SK-N-MC (cell line): ENCODE results near the gene SNRPA.

ENCODE experiments used
- EZH2 ChIP-seq: fragments of 200-600 bp; sonication (generic); IDR thresholded peaks from one replicate; pipeline ENCODE4 v1.6.1; 2017; ENCODE audit warnings: antibody characterized with exemption
- FOXP2 ChIP-seq: optimal IDR thresholded peaks from 2 replicates; pipeline ENCODE3; 2011; ENCODE audit warnings: mild to moderate bottlenecking, moderate library complexity; ENCODE audit not compliant: insufficient read depth; ENCODE audit errors: extremely low read length, control extremely low read depth
- POLR2AphosphoS5 ChIP-seq: IDR thresholded peaks from 2 replicates; pipeline ENCODE4 v1.6.1; 2012; ENCODE audit warnings: mild to moderate bottlenecking, low read depth, low read length, borderline replicate concordance

DNA sequence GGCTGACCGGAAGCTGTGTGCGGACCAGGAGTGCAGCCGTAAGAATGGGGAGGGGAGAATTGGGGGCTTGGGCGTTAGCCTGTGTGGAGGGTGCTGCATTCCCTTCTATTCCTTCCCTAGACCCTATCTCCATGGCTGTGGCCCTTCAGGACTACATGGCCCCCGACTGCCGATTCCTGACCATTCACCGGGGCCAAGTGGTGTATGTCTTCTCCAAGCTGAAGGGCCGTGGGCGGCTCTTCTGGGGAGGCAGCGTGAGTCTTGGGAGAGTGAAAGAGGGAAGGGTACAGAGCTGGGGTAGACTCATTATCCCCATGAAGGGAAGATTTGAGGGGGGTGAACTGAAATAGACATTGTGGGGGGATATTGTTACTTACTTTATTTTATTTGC is 24.6 kb downstream of the SNRPA start:
- no peak for TF ChIP-seq POLR2AphosphoS5
- TF ChIP-seq EZH2, result no peak
- TF ChIP-seq FOXP2, result no peak
